Neural cell (in vitro differentiated cells): ENCODE measurements around the gene MT1M. TPM values are rescaled to one million over a fixed set of nuclear protein-coding genes. Genes with fewer than 3 reads are reported as not detected.

Experiments used
- H2AFZ ChIP-seq: fragments of 200-600, 300-800 bp; sonication (generic), shearing (Covaris generic); 2 replicates; pipeline ENCODE4 v1.6.0; 2014; ENCODE audit warnings: low read depth, mild to moderate bottlenecking, antibody characterized with exemption, low read length, moderate library complexity
- H3F3A ChIP-seq: fragments of 200-600 bp; shearing (Covaris generic); 2 replicates; pipeline ENCODE4 v1.6.1; 2016; ENCODE audit warnings: mild to moderate bottlenecking, moderate library complexity, mixed read lengths, antibody characterized with exemption, low read length; ENCODE audit not compliant: insufficient read depth, poor library complexity, severe bottlenecking
- H3K27ac ChIP-seq: fragments of 200-600, 300-800 bp; sonication (generic), shearing (Covaris generic); 2 replicates; pipeline ENCODE4 v1.5.1; 2014; ENCODE audit warnings: mild to moderate bottlenecking, low read length, moderate library complexity
- H3K27me3 ChIP-seq: fragments of 300-800, 200-600 bp; sonication (generic), shearing (Covaris generic); 2 replicates; pipeline ENCODE4 v1.6.0; 2014; ENCODE audit warnings: mild to moderate bottlenecking, low read depth, low read length, moderate library complexity; ENCODE audit not compliant: insufficient read depth
- H3K36me3 ChIP-seq: fragments of 300-800, 200-600 bp; sonication (generic), shearing (Covaris generic); 2 replicates; pipeline ENCODE4 v1.5.1; 2014; ENCODE audit warnings: mild to moderate bottlenecking, antibody characterized with exemption, low read length, moderate library complexity; ENCODE audit not compliant: insufficient read depth
- H3K4me2 ChIP-seq: fragments of 300-800, 200-600 bp; sonication (generic), shearing (Covaris generic); 2 replicates; pipeline ENCODE4 v1.6.0; 2014; ENCODE audit warnings: mild to moderate bottlenecking, low read length
- H3K4me3 ChIP-seq: fragments of 300-800, 200-600 bp; sonication (generic), shearing (Covaris generic); 2 replicates; pipeline ENCODE4 v1.5.1; 2014; ENCODE audit warnings: mild to moderate bottlenecking, low read length, moderate library complexity
- H3K79me2 ChIP-seq: fragments of 200-600 bp; shearing (Covaris generic); replicated peaks from 2 replicates; pipeline ENCODE4 v1.6.0; 2014; ENCODE audit warnings: mild to moderate bottlenecking, low read length, moderate library complexity; ENCODE audit not compliant: insufficient read depth
- H3K9ac ChIP-seq: fragments of 300-800, 200-600 bp; sonication (generic), shearing (Covaris generic); 2 replicates; pipeline ENCODE4 v1.6.1; 2016; ENCODE audit warnings: mild to moderate bottlenecking, low read length, mixed read lengths
- H3K9me2 ChIP-seq: fragments of 200-600 bp; shearing (Covaris generic); 2 replicates; pipeline ENCODE4 v1.6.1; 2016; ENCODE audit warnings: mild to moderate bottlenecking, low read length, mixed read lengths; ENCODE audit not compliant: insufficient read depth
- H3K9me3 ChIP-seq: fragments of 200-600, 300-800 bp; sonication (generic), shearing (Covaris generic); 2 replicates; pipeline ENCODE4 v1.6.1; 2016; ENCODE audit warnings: mild to moderate bottlenecking, mixed run types, low read length, moderate library complexity, mixed read lengths
- H4K20me1 ChIP-seq: fragments of 200-600 bp; shearing (Covaris generic); 2 replicates; pipeline ENCODE4 v1.6.1; 2016; ENCODE audit warnings: mild to moderate bottlenecking, mixed run types; ENCODE audit not compliant: insufficient read depth
- EP300 ChIP-seq: fragments of 450-650 bp; conservative IDR thresholded peaks from 2 replicates; pipeline ENCODE4 v1.6.1; 2014; ENCODE audit warnings: antibody characterized with exemption, mild to moderate bottlenecking, moderate library complexity; ENCODE audit not compliant: poor library complexity, severe bottlenecking
- EZH2 ChIP-seq: fragments of 200-600, 300-800 bp; shearing (Covaris generic), sonication (generic); IDR thresholded peaks from 2 replicates; pipeline ENCODE4 v1.6.1; 2014; ENCODE audit warnings: antibody characterized with exemption, low read length, borderline replicate concordance, mild to moderate bottlenecking; ENCODE audit not compliant: insufficient read depth, poor library complexity, severe bottlenecking
- MXI1 ChIP-seq: fragments of 450-650 bp; conservative IDR thresholded peaks from 2 replicates; pipeline ENCODE4 v1.6.1; 2014; ENCODE audit warnings: antibody characterized with exemption, mild to moderate bottlenecking; ENCODE audit not compliant: poor library complexity, severe bottlenecking
- POLR2AphosphoS5 ChIP-seq: IDR thresholded peaks from 2 replicates; pipeline ENCODE4 v1.6.1; 2012
- RAD21 ChIP-seq: fragments of 450-650 bp; conservative IDR thresholded peaks from 2 replicates; pipeline ENCODE4 v1.6.1; 2014; ENCODE audit warnings: antibody characterized with exemption, mild to moderate bottlenecking, moderate library complexity
- SMC3 ChIP-seq: fragments of 450-650 bp; conservative IDR thresholded peaks from 2 replicates; pipeline ENCODE4 v1.6.1; 2014; ENCODE audit warnings: antibody characterized with exemption, mild to moderate bottlenecking, moderate library complexity; ENCODE audit not compliant: poor library complexity
- TAF1 ChIP-seq: IDR thresholded peaks from 2 replicates; pipeline ENCODE4 v1.6.1; 2012; ENCODE audit warnings: low read depth
- polyA plus RNA-seq: library from polyadenylated mRNA; depleted of rRNA; stranded (reverse); fragments of >200 nt; gene quantifications from 2 replicates; pipeline ENCODE4 v1.2.3, GENCODE V29; 2014
- TF ChIP-seq, protein P1 (sequence below): IDR thresholded peaks from 2 replicates; pipeline ENCODE4 v1.6.1; 2012; ENCODE audit warnings: borderline replicate concordance
- TF ChIP-seq, protein P2 (sequence below): fragments of 450-650 bp; IDR thresholded peaks from 2 replicates; pipeline ENCODE4 v1.5.1; 2014; ENCODE audit warnings: antibody characterized with exemption, mild to moderate bottlenecking, moderate library complexity; ENCODE audit not compliant: poor library complexity, severe bottlenecking

MT1M gene
- polyA plus RNA-seq, 1 donor from 2014 or later: not detected

DNA sequence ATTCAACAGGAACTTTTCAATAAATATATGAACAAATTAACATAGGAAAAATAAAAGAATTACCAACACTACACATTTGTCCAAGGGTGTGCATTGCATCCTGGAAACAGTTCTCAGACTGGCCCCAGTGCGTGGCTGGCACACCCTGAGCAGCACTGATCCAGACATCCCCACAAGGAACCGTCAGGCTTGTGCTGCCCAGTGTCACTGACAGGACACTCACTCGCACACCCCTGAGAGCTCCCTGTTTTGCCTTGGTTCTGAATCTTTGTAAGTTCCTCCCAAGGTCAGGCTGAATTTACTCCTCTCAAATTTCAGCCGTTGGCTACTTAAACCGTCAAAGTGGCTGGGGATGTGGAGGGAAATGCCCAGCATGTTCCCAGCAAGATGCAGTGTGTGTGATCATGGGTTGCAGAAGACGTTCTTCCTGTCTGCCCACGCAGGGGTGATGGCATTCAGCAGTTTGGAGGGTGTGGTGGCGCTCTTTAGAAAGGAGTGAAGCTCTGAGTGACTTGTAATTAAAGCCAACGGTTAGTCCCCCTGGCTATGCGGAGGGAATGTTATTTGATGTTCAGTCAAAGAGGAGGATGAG, 22.3 kb upstream of the MT1M start:
- Histone ChIP-seq H3K4me3 (no peak overlapping the region), H3K36me3 (no peaks in the 10 kb centered on the region), H3K27ac (no peak overlapping the region), H3K27me3 (peaks cover 62% of the 10 kb centered on the region), H3K4me2 (no peak overlapping the region), H3K9ac (no peak overlapping the region), H3F3A (no peaks in the 10 kb centered on the region), H4K20me1 (no peaks in the 10 kb centered on the region), H2AFZ (no peak overlapping the region), H3K79me2 (no peaks in the 10 kb centered on the region), H3K9me2 (no peaks in the 10 kb centered on the region), H3K9me3 (no peaks in the 10 kb centered on the region)
- TF ChIP-seq EP300 (no peak), SMC3 (no peak), TAF1 (no peak), POLR2AphosphoS5 (no peak), EZH2 (no peak), RAD21 (no peak), MXI1 (no peak)
- TF ChIP-seq, protein P1, sequence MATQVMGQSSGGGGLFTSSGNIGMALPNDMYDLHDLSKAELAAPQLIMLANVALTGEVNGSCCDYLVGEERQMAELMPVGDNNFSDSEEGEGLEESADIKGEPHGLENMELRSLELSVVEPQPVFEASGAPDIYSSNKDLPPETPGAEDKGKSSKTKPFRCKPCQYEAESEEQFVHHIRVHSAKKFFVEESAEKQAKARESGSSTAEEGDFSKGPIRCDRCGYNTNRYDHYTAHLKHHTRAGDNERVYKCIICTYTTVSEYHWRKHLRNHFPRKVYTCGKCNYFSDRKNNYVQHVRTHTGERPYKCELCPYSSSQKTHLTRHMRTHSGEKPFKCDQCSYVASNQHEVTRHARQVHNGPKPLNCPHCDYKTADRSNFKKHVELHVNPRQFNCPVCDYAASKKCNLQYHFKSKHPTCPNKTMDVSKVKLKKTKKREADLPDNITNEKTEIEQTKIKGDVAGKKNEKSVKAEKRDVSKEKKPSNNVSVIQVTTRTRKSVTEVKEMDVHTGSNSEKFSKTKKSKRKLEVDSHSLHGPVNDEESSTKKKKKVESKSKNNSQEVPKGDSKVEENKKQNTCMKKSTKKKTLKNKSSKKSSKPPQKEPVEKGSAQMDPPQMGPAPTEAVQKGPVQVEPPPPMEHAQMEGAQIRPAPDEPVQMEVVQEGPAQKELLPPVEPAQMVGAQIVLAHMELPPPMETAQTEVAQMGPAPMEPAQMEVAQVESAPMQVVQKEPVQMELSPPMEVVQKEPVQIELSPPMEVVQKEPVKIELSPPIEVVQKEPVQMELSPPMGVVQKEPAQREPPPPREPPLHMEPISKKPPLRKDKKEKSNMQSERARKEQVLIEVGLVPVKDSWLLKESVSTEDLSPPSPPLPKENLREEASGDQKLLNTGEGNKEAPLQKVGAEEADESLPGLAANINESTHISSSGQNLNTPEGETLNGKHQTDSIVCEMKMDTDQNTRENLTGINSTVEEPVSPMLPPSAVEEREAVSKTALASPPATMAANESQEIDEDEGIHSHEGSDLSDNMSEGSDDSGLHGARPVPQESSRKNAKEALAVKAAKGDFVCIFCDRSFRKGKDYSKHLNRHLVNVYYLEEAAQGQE: no peak
- TF ChIP-seq, protein P2, sequence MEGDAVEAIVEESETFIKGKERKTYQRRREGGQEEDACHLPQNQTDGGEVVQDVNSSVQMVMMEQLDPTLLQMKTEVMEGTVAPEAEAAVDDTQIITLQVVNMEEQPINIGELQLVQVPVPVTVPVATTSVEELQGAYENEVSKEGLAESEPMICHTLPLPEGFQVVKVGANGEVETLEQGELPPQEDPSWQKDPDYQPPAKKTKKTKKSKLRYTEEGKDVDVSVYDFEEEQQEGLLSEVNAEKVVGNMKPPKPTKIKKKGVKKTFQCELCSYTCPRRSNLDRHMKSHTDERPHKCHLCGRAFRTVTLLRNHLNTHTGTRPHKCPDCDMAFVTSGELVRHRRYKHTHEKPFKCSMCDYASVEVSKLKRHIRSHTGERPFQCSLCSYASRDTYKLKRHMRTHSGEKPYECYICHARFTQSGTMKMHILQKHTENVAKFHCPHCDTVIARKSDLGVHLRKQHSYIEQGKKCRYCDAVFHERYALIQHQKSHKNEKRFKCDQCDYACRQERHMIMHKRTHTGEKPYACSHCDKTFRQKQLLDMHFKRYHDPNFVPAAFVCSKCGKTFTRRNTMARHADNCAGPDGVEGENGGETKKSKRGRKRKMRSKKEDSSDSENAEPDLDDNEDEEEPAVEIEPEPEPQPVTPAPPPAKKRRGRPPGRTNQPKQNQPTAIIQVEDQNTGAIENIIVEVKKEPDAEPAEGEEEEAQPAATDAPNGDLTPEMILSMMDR: no peak

DNA sequence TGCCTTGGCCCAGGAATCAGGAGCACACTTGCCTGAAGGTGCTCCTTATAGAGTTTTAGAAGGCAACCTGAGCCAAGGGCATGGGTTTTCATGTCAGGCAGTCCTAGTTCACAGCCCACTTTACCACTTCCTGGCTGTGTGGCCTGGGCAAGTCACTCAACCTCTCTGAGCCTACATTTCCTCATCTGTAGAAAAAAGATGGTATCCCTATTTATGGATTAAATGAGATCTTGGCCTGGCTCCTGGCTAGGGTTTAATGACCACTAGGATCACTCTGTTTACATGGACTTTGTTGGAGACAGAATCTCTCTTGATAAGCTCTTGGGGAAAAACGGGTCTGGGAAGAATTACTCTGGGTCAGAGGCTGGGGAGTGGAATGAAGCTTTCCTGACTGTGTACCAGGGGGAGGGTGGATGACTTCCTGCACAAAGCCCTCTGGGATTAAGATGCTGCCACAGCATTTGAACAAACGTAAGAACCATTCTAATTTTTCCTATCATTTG, 21.8 kb upstream of the MT1M start:
- Histone ChIP-seq H3K4me3 (no peak overlapping the region), H2AFZ (no peak overlapping the region), H3K36me3 (no peaks in the 10 kb centered on the region), H3K9ac (no peak overlapping the region), H3K27me3 (peaks cover 67% of the 10 kb centered on the region), H3K9me3 (no peaks in the 10 kb centered on the region), H3K4me2 (no peak overlapping the region), H3K9me2 (no peaks in the 10 kb centered on the region), H3F3A (no peaks in the 10 kb centered on the region), H3K79me2 (no peaks in the 10 kb centered on the region), H3K27ac (no peak overlapping the region), H4K20me1 (no peaks in the 10 kb centered on the region)
- TF ChIP-seq POLR2AphosphoS5: no peak
- no peak for TF ChIP-seq EP300
- no peak for TF ChIP-seq TAF1
- TF ChIP-seq MXI1: no peak
- TF ChIP-seq, protein P1: no peak
- TF ChIP-seq RAD21: no peak
- no peak for TF ChIP-seq EZH2
- TF ChIP-seq, protein P2: no peak
- TF ChIP-seq SMC3: no peak
